HUES48 (cell line): ENCODE data around the gene CISD3.
"Not testable (repeated sequence)": the region's sequence is repeated elsewhere in the genome, so short reads cannot be mapped to it uniquely, and the experiment has no call there.

Experiments
- H3K27ac ChIP-seq: one replicate; pipeline ENCODE4 v1.7.0; 2013; ENCODE audit warnings: low read depth, low read length, inconsistent platforms
- H3K27me3 ChIP-seq: 2 replicates; pipeline ENCODE4 v1.6.1; 2013; ENCODE audit warnings: mild to moderate bottlenecking, low read length; ENCODE audit not compliant: control insufficient read depth, insufficient read depth
- H3K36me3 ChIP-seq: 2 replicates; pipeline ENCODE4 v1.6.1; 2013; ENCODE audit warnings: low read length; ENCODE audit not compliant: control insufficient read depth, insufficient read depth
- H3K4me1 ChIP-seq: 2 replicates; pipeline ENCODE4 v1.6.1; 2013; ENCODE audit warnings: mild to moderate bottlenecking, low read length; ENCODE audit not compliant: control insufficient read depth, insufficient read depth
- H3K4me3 ChIP-seq: 2 replicates; pipeline ENCODE4 v1.5.1; 2013; ENCODE audit warnings: mild to moderate bottlenecking, low read depth, low read length
- H3K9ac ChIP-seq: 2 replicates; pipeline ENCODE4 v1.6.1; 2013; ENCODE audit warnings: mild to moderate bottlenecking, low read depth, low read length, moderate library complexity
- H3K9me3 ChIP-seq: 2 replicates; pipeline ENCODE4 v1.6.1; 2013; ENCODE audit warnings: low read length; ENCODE audit not compliant: control insufficient read depth, insufficient read depth

Gene CISD3

GRCh38 chr17:38717139-38717745 is 12.9 kb upstream of the CISD3 start:
- Histone ChIP-seq H3K4me3 (no peak overlapping the region), H3K9ac (no peak overlapping the region), H3K9me3 (no peaks in the 10 kb centered on the region), H3K4me1 (peaks cover 23% of the 10 kb centered on the region), H3K36me3 (no peaks in the 10 kb centered on the region), H3K27ac (no peak overlapping the region), H3K27me3 (peaks cover 13% of the 10 kb centered on the region)

GRCh38 chr17:38719289-38719942 is 10.7 kb upstream of the CISD3 start:
- H3K4me3 ChIP-seq, result peak overlapping the region; percentile 47; the same call in 1 of the 2 replicates
- no peak overlapping the region for H3K27ac ChIP-seq
- no peaks in the 10 kb centered on the region for H3K36me3 ChIP-seq

GRCh38 chr17:38719943-38720641 is 10.0 kb upstream of the CISD3 start:
- Histone ChIP-seq H3K36me3 (no peaks in the 10 kb centered on the region), H3K27ac (no peak overlapping the region), H3K9me3 (no peaks in the 10 kb centered on the region), H3K27me3 (peaks cover 13% of the 10 kb centered on the region), H3K4me3 (peak overlapping the region; percentile 47; the same call in 1 of the 2 replicates), H3K9ac (no peak overlapping the region), H3K4me1 (peaks cover 17% of the 10 kb centered on the region)

More at GRCh38 chr17:38719289-38719942, 10.7 kb upstream of the CISD3 start:
- H3K4me1 ChIP-seq, result peaks cover 17% of the 10 kb centered on the region
- no peak overlapping the region for H3K9ac ChIP-seq
- H3K9me3 ChIP-seq, result no peaks in the 10 kb centered on the region
- peaks cover 13% of the 10 kb centered on the region for H3K27me3 ChIP-seq

- no peaks in the 10 kb centered on the region for H3K9me3 ChIP-seq
- no peaks in the 10 kb centered on the region for H3K36me3 ChIP-seq
- peaks cover 10% of the 10 kb centered on the region for H3K4me1 ChIP-seq
- H3K9ac ChIP-seq, result no peak overlapping the region
- H3K27me3 ChIP-seq, result peaks cover 13% of the 10 kb centered on the region
- no peak overlapping the region for H3K27ac ChIP-seq
- no peak overlapping the region for H3K4me3 ChIP-seq
Observed at GRCh38 chr17:38720941-38721340, 9.2 kb upstream of the CISD3 start.

GRCh38 chr17:38721802-38722201 is 8.3 kb upstream of the CISD3 start:
- Histone ChIP-seq H3K4me3 (no peak overlapping the region), H3K9me3 (no peaks in the 10 kb centered on the region), H3K9ac (no peak overlapping the region), H3K4me1 (peaks cover 8% of the 10 kb centered on the region), H3K27me3 (peaks cover 13% of the 10 kb centered on the region), H3K36me3 (no peaks in the 10 kb centered on the region), H3K27ac (no peak overlapping the region)

- Histone ChIP-seq H3K27me3 (peaks cover 23% of the 10 kb centered on the region), H3K9me3 (no peaks in the 10 kb centered on the region), H3K4me3 (no peak overlapping the region), H3K9ac (no peak overlapping the region), H3K27ac (no peak overlapping the region), H3K36me3 (no peaks in the 10 kb centered on the region), H3K4me1 (no peaks in the 10 kb centered on the region; the same call in 1 of the 2 replicates)
Observed at GRCh38 chr17:38724337-38724988, 5.7 kb upstream of the CISD3 start.

GRCh38 chr17:38725066-38725465 is 5.1 kb upstream of the CISD3 start:
- H3K27me3 ChIP-seq, result peaks cover 26% of the 10 kb centered on the region
- H3K9ac ChIP-seq, result no peak overlapping the region
- no peaks in the 10 kb centered on the region for H3K36me3 ChIP-seq
- H3K4me3 ChIP-seq, result no peak overlapping the region
- no peak overlapping the region for H3K27ac ChIP-seq
- no peaks in the 10 kb centered on the region; the same call in 1 of the 2 replicates for H3K4me1 ChIP-seq
- H3K9me3 ChIP-seq, result no peaks in the 10 kb centered on the region

GRCh38 chr17:38726145-38726544 is 4.0 kb upstream of the CISD3 start:
- H3K36me3 ChIP-seq, H3K4me1 ChIP-seq, H3K27ac ChIP-seq: not testable (repeated sequence)

GRCh38 chr17:38727736-38728135 is 2.4 kb upstream of the CISD3 start:
- Histone ChIP-seq H3K9ac (no peak overlapping the region), H3K4me3 (no peak overlapping the region), H3K4me1 (peaks cover 3% of the 10 kb centered on the region; the same call in 1 of the 2 replicates), H3K27me3 (peaks cover 13% of the 10 kb centered on the region), H3K9me3 (no peaks in the 10 kb centered on the region), H3K36me3 (no peaks in the 10 kb centered on the region; the same call in 1 of the 2 replicates), H3K27ac (no peak overlapping the region)

More at GRCh38 chr17:38726145-38726544, 4.0 kb upstream of the CISD3 start:
- H3K4me3 ChIP-seq, H3K9ac ChIP-seq, H3K9me3 ChIP-seq: not testable (repeated sequence)
- H3K27me3 ChIP-seq, result peaks cover 18% of the 10 kb centered on the region

- Histone ChIP-seq H3K27ac (no peak overlapping the region), H3K9me3 (no peaks in the 10 kb centered on the region)
Observed at GRCh38 chr17:38728290-38728831, 1.8 kb upstream of the CISD3 start.

More at GRCh38 chr17:38728290-38728831, 1.8 kb upstream of the CISD3 start:
- no peak overlapping the region for H3K9ac ChIP-seq
- peaks cover 13% of the 10 kb centered on the region for H3K27me3 ChIP-seq
- peaks cover 5% of the 10 kb centered on the region; the same call in 1 of the 2 replicates for H3K36me3 ChIP-seq
- H3K4me3 ChIP-seq, result no peak overlapping the region
- peaks cover 3% of the 10 kb centered on the region; the same call in 1 of the 2 replicates for H3K4me1 ChIP-seq
